NCI-H187 treated with DMSO at 0.1 percent for 48 hours (cell line): ENCODE data around the gene SCG5.

Experiments used
- DNase-seq: peaks from one replicate; lab custom pipeline; 2025; lab: John Stamatoyannopoulos, UW

SCG5 gene

GRCh38 chr15:32691689-32692038 is 50.2 kb downstream of the SCG5 start:
- no peak for DNase-seq

GRCh38 chr15:32692286-32692685 is 50.8 kb downstream of the SCG5 start:
- no peak for DNase-seq

- no peak for DNase-seq
Observed at GRCh38 chr15:32694222-32694983, 52.9 kb downstream of the SCG5 start.

GRCh38 chr15:32698773-32699390 is 57.4 kb downstream of the SCG5 start:
- DNase-seq: no peak

GRCh38 chr15:32700501-32701150 is 59.1 kb downstream of the SCG5 start:
- DNase-seq: no peak

- no peak for DNase-seq
Observed at GRCh38 chr15:32701863-32702262, 60.4 kb downstream of the SCG5 start.

GRCh38 chr15:32704395-32704981 is 63.0 kb downstream of the SCG5 start:
- no peak for DNase-seq

GRCh38 chr15:32705446-32705845 is 63.9 kb downstream of the SCG5 start:
- DNase-seq: no peak

- no peak for DNase-seq
Observed at GRCh38 chr15:32706704-32707103, 65.2 kb downstream of the SCG5 start.

GRCh38 chr15:32707436-32707835 is 65.9 kb downstream of the SCG5 start:
- DNase-seq: no peak

- DNase-seq: no peak
Observed at GRCh38 chr15:32709295-32710033, 68.0 kb downstream of the SCG5 start.

GRCh38 chr15:32715276-32715675 is 73.8 kb downstream of the SCG5 start:
- no peak for DNase-seq

GRCh38 chr15:32716216-32716914 is 74.9 kb downstream of the SCG5 start:
- DNase-seq: no peak

GRCh38 chr15:32716915-32717425 is 75.5 kb downstream of the SCG5 start:
- DNase-seq: no peak

GRCh38 chr15:32717426-32718226 is 76.1 kb downstream of the SCG5 start, which contains the start of gene GREM1:
GREM1 (plus strand) TSS chr15:32718004; CDS start chr15:32730691, 12,687 bp downstream.
- no peak for DNase-seq

- DNase-seq: no peak
Observed at GRCh38 chr15:32718227-32718820, 76.8 kb downstream of the SCG5 start.

- no peak for DNase-seq
Observed at GRCh38 chr15:32718821-32719716, 77.6 kb downstream of the SCG5 start.

GRCh38 chr15:32721596-32721995 is 80.1 kb downstream of the SCG5 start:
- no peak for DNase-seq

- no peak for DNase-seq
Observed at GRCh38 chr15:32722136-32722535, 80.6 kb downstream of the SCG5 start.
